HL-60 (cell line): ENCODE measurements around the gene GFOD2.
"Not testable (repeated sequence)": the region's sequence is repeated elsewhere in the genome, so short reads cannot be mapped to it uniquely, and the experiment has no call there.

Source experiments
- DNase-seq, 2 experiments: peaks; one replicate each; pipeline ENCODE4 v3.0.0-alpha.2; 2010 to 2020; ENCODE audit warnings: low read depth in 1 of 2, low spot score in 1 of 2
- H3K27ac ChIP-seq: fragments of 250-450 bp; sonication (Bioruptor Pico); replicated peaks from 2 replicates; pipeline ENCODE4 v1.5.1; 2020; ENCODE audit warnings: mild to moderate bottlenecking, moderate library complexity
- H3K27me3 ChIP-seq: fragments of 250-450 bp; sonication (Bioruptor Pico); 2 replicates; pipeline ENCODE4 v1.5.1; 2021; ENCODE audit warnings: mild to moderate bottlenecking, moderate library complexity; ENCODE audit not compliant: insufficient read depth, poor library complexity, severe bottlenecking
- H3K4me3 ChIP-seq: replicated peaks from 2 replicates; pipeline ENCODE4 v1.5.1; 2011; ENCODE audit warnings: mild to moderate bottlenecking, control low read depth, low read length; ENCODE audit not compliant: insufficient read depth
- CTCF ChIP-seq: IDR thresholded peaks from one replicate; pipeline ENCODE4 v1.5.1; 2011; ENCODE audit warnings: low read length, control low read depth, inconsistent platforms; ENCODE audit not compliant: insufficient read depth
- GABPA ChIP-seq: IDR thresholded peaks from 2 replicates; pipeline ENCODE4 v1.6.1; 2012; ENCODE audit warnings: low read depth
- POLR2AphosphoS5 ChIP-seq: IDR thresholded peaks from 2 replicates; pipeline ENCODE4 v1.6.1; 2012; ENCODE audit warnings: low read depth
- REST ChIP-seq: IDR thresholded peaks from 2 replicates; pipeline ENCODE4 v1.6.1; 2012; ENCODE audit warnings: low read depth; ENCODE audit not compliant: insufficient replicate concordance
- SPI1 ChIP-seq: IDR thresholded peaks from 2 replicates; pipeline ENCODE4 v1.6.1; 2012; ENCODE audit warnings: low read depth, mild to moderate bottlenecking, borderline replicate concordance

Gene GFOD2

GRCh38 chr16:67694611-67695010 lies 24.5 kb downstream of the GFOD2 start:
- no peak for DNase-seq
- Histone ChIP-seq H3K4me3 (no peak overlapping the region), H3K27ac (no peak overlapping the region), H3K27me3 (no peaks in the 10 kb centered on the region)
- no peak for TF ChIP-seq REST
- TF ChIP-seq SPI1 = no peak
- TF ChIP-seq CTCF = no peak
- no peak for TF ChIP-seq GABPA
- TF ChIP-seq POLR2AphosphoS5 = no peak

DNA sequence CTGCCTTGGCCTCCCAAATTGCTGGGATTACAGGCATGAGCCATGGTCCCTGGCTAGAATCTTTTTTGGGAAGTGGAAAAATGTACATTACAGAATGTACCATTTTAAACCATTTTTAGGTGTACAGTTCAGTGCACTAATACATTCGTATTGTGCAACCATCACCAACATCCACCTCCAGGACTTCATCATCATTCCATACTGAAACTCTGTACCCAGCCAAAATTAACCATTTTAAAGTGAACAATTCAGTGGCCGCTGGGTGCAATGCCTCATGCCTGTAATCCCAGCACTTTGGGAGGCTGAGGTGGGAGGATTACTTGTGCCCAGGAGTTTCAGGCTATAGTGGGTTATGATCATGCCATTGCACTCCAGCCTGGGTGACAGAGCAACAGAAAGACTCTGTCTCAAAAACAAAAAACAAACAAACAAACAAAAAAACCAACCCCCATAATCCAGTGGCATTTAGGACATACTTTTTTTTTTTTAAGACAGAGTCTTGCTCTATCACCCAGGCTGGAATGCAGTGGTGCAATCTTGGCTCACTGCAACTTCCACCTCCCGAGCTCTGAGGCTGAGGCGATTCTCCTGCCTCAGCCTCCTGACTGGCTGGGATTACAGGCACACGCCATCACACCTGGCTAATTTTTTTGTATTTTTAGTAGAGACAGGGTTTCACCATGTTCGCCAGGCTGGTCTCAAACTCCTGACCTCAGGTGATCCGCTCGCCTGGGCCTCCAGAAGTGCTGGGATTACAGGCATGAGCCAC lies 25.4 kb downstream of the GFOD2 start:
- peak in 1 of 2 experiments; percentile 37 for DNase-seq
- H3K4me3 ChIP-seq, H3K27me3 ChIP-seq, H3K27ac ChIP-seq: not testable (repeated sequence)

GRCh38 chr16:67685388-67686112 lies 33.6 kb downstream of the GFOD2 start:
- no peak overlapping the region for H3K27ac ChIP-seq

More at GRCh38 chr16:67685388-67686112, 33.6 kb downstream of the GFOD2 start:
- DNase-seq = no peak
- no peak for TF ChIP-seq REST
- TF ChIP-seq POLR2AphosphoS5 = no peak
- TF ChIP-seq GABPA = no peak
- TF ChIP-seq SPI1 = no peak
- TF ChIP-seq CTCF = no peak
- no peak overlapping the region for H3K4me3 ChIP-seq
- H3K27me3 ChIP-seq = no peaks in the 10 kb centered on the region
